HK-2 (cell line): ENCODE data around the gene CAMK1D.

Source experiments
- DNase-seq: peaks from one replicate; pipeline ENCODE4 v3.0.0-alpha.2; 2018; ENCODE audit not compliant: unreplicated experiment

Gene CAMK1D

GRCh38 chr10:12561307-12561706 lies 212.0 kb downstream of the CAMK1D start:
- no peak for DNase-seq

GRCh38 chr10:12561720-12562119 lies 212.4 kb downstream of the CAMK1D start:
- no peak for DNase-seq

- DNase-seq, result no peak
Observed at GRCh38 chr10:12563489-12563888, 214.1 kb downstream of the CAMK1D start.

GRCh38 chr10:12564173-12564572 lies 214.8 kb downstream of the CAMK1D start:
- DNase-seq, result no peak

GRCh38 chr10:12566161-12567115 lies 217.1 kb downstream of the CAMK1D start:
- DNase-seq, result no peak

- DNase-seq, result no peak
Observed at GRCh38 chr10:12568391-12569009, 219.2 kb downstream of the CAMK1D start.

- DNase-seq, result no peak
Observed at GRCh38 chr10:12572281-12572680, 222.9 kb downstream of the CAMK1D start.

GRCh38 chr10:12577610-12578009 lies 228.3 kb downstream of the CAMK1D start:
- no peak for DNase-seq

- no peak for DNase-seq
Observed at GRCh38 chr10:12579954-12580858, 230.9 kb downstream of the CAMK1D start.

GRCh38 chr10:12583891-12584595 lies 234.7 kb downstream of the CAMK1D start:
- DNase-seq, result no peak

- no peak for DNase-seq
Observed at GRCh38 chr10:12586741-12587140, 237.4 kb downstream of the CAMK1D start.

GRCh38 chr10:12587451-12587888 lies 238.1 kb downstream of the CAMK1D start:
- no peak for DNase-seq

- no peak for DNase-seq
Observed at GRCh38 chr10:12588091-12588860, 238.9 kb downstream of the CAMK1D start.

- DNase-seq, result no peak
Observed at GRCh38 chr10:12589291-12589690, 239.9 kb downstream of the CAMK1D start.

GRCh38 chr10:12589791-12590190 lies 240.4 kb downstream of the CAMK1D start:
- no peak for DNase-seq

- DNase-seq, result no peak
Observed at GRCh38 chr10:12590675-12591659, 241.6 kb downstream of the CAMK1D start.

GRCh38 chr10:12592967-12593366 lies 243.6 kb downstream of the CAMK1D start:
- DNase-seq, result no peak

GRCh38 chr10:12594448-12594944 lies 245.1 kb downstream of the CAMK1D start:
- no peak for DNase-seq

- no peak for DNase-seq
Observed at GRCh38 chr10:12595936-12596576, 246.7 kb downstream of the CAMK1D start.
